K562 (cell line): Measurements from ENCODE around the gene CSTPP1. TPM values are rescaled to one million over a fixed set of nuclear protein-coding genes. Genes with fewer than 3 reads are reported as not detected.

Experiments used
- ATAC-seq: fragments of 200-7000 bp; cut with Tn5 transposase; 3 replicates; pipeline ENCODE4 v1.9.1; 2020; ENCODE audit warnings: moderate library complexity
- BruUV-seq: library from RNA; stranded (reverse); fragments of 400-500 nt; replicated peaks from 2 replicates; lab custom pipeline; 2021; lab: Mats Ljungman, UMichigan
- CTCF ChIA-PET: fragments of 300-600 bp; formaldehyde crosslinking; extraction: SDS; loops from one replicate; lab custom pipeline; 2021; ENCODE audit warnings: low intra/inter-chr PET ratio; lab: Yijun Ruan, JAX
- POLR2A ChIA-PET: fragments of 300-600, 350-650 bp; sonication (Branson Sonifier 250); formaldehyde crosslinking; extraction: SDS; loops from one replicate; lab custom pipeline; 2021; ENCODE audit warnings: antibody characterized with exemption, inconsistent platforms; lab: Yijun Ruan, JAX
- DNase-seq, 4 experiments: peaks; one replicate each; pipeline versions ENCODE4 v3.0.0 to v3.0.0-alpha.2; 2011 to 2018; ENCODE audit warnings: low spot score in 3 of 4, mixed read lengths in 3 of 4; ENCODE audit errors: extremely low read depth in 1 of 4
- FAIRE-seq: peaks from 2 replicates; lab custom pipeline; 2011; peaks lifted over from hg19 to GRCh38; lab: Jason Lieb, UNC
- H2AFZ ChIP-seq: 2 replicates; pipeline ENCODE4 v1.6.0; 2011; ENCODE audit warnings: low read depth, low read length, control low read depth, inconsistent platforms
- H3K27ac ChIP-seq: fragments of 200-600 bp; 3 replicates; pipeline ENCODE4 v1.8.0; 2011; ENCODE audit warnings: low read depth, mild to moderate bottlenecking, control low read depth, inconsistent platforms, low read length, moderate library complexity, mixed read lengths; ENCODE audit errors: extremely low read depth
- H3K27me3 ChIP-seq, 2 experiments: fragments of 300-600 bp in 1 of 2; 2 replicates in 1 of 2; 3 replicates in 1 of 2; pipeline versions ENCODE4 v1.6.0 to v1.8.0; 2011; ENCODE audit warnings: inconsistent platforms in 2 of 2, low read length in 2 of 2, mild to moderate bottlenecking in 1 of 2, mixed read lengths in 1 of 2, moderate library complexity in 1 of 2; ENCODE audit not compliant: control insufficient read depth in 2 of 2, insufficient read depth in 2 of 2
- H3K36me3 ChIP-seq: fragments of 300-600 bp; 3 replicates; pipeline ENCODE4 v1.8.0; 2011; ENCODE audit warnings: mild to moderate bottlenecking, low read length, inconsistent platforms; ENCODE audit not compliant: control insufficient read depth, insufficient read depth
- H3K4me1 ChIP-seq, 2 experiments: fragments of 200-600 bp in 1 of 2; replicated peaks in 1 of 2; 2 replicates in 1 of 2; 3 replicates in 1 of 2; pipeline versions ENCODE4 v1.5.1 to v1.8.0; 2011; ENCODE audit warnings: inconsistent platforms in 2 of 2, low read length in 2 of 2, mild to moderate bottlenecking in 1 of 2, mixed read lengths in 1 of 2, moderate library complexity in 1 of 2; ENCODE audit not compliant: control insufficient read depth in 2 of 2, insufficient read depth in 2 of 2
- H3K4me2 ChIP-seq: 2 replicates; pipeline ENCODE4 v1.6.1; 2011; ENCODE audit warnings: low read length, control low read depth, inconsistent platforms, mixed read lengths; ENCODE audit not compliant: insufficient read depth
- H3K4me3 ChIP-seq: fragments of 200-600 bp; sonication (generic), shearing (Covaris generic); 2 replicates; pipeline ENCODE4 v1.5.1; 2016; ENCODE audit warnings: control low read depth, inconsistent platforms
- H3K79me2 ChIP-seq: fragments of 200-600 bp; 3 replicates; pipeline ENCODE4 v1.8.0; 2011; ENCODE audit warnings: low read length, inconsistent platforms; ENCODE audit not compliant: control insufficient read depth, insufficient read depth
- H3K9ac ChIP-seq, 2 experiments: 2 replicates each; pipeline versions ENCODE4 v1.6.0 to v1.6.1; 2011; ENCODE audit warnings: low read depth in 2 of 2, low read length in 2 of 2, control low read depth in 1 of 2, inconsistent platforms in 1 of 2, mild to moderate bottlenecking in 1 of 2, mixed read lengths in 1 of 2; ENCODE audit not compliant: insufficient read depth in 1 of 2
- H3K9me1 ChIP-seq: one replicate; pipeline ENCODE4 v1.6.0; 2011; ENCODE audit warnings: inconsistent platforms, mild to moderate bottlenecking, low read length, moderate library complexity; ENCODE audit not compliant: control insufficient read depth, insufficient read depth
- H3K9me3 ChIP-seq: replicated peaks from 2 replicates; pipeline ENCODE4 v1.5.1; 2011; ENCODE audit warnings: low read depth, low read length, inconsistent platforms; ENCODE audit not compliant: control insufficient read depth, insufficient read depth
- H4K20me1 ChIP-seq: replicated peaks from 2 replicates; pipeline ENCODE4 v1.6.1; 2011; ENCODE audit warnings: low read length, inconsistent platforms, mixed read lengths; ENCODE audit not compliant: control insufficient read depth, insufficient read depth
- DPF2 ChIP-seq: fragments of 450-650 bp; IDR thresholded peaks from 2 replicates; pipeline ENCODE4 v1.6.1; 2016
- HDAC2 ChIP-seq: fragments of 450-650 bp; IDR thresholded peaks from 2 replicates; pipeline ENCODE4 v1.6.1; 2016; ENCODE audit warnings: mild to moderate bottlenecking
- HMGN3 ChIP-seq: IDR thresholded peaks from 2 replicates; pipeline ENCODE4 v1.6.1; 2011; ENCODE audit warnings: borderline replicate concordance, low read depth, mild to moderate bottlenecking, mixed read lengths, low read length; ENCODE audit not compliant: insufficient read length; ENCODE audit errors: extremely low read depth
- MAZ ChIP-seq, 2 experiments: fragments of 450-650 bp in 1 of 2; sonication (generic) in 1 of 2; formaldehyde crosslinking; IDR thresholded peaks in 1 of 2; conservative IDR thresholded peaks in 1 of 2; 2 replicates each; pipeline versions ENCODE4 v1.4.0 to v1.5.0; 2020; ENCODE audit warnings: mild to moderate bottlenecking in 1 of 2, missing genetic modification reagents in 1 of 2
- MEIS2 ChIP-seq: fragments of 450-650 bp; IDR thresholded peaks from 2 replicates; pipeline ENCODE4 v1.6.1; 2014; ENCODE audit warnings: mild to moderate bottlenecking; ENCODE audit not compliant: partially characterized antibody
- MLX ChIP-seq, 2 experiments: fragments of 450-650 bp in 1 of 2; sonication (generic) in 1 of 2; formaldehyde crosslinking; conservative IDR thresholded peaks; 2 replicates each; pipeline versions ENCODE4 v1.4.0 to v1.8.1; 2020 to 2022; ENCODE audit warnings: mild to moderate bottlenecking in 1 of 2, missing genetic modification reagents in 1 of 2
- PHB2 ChIP-seq: fragments of 450-650 bp; IDR thresholded peaks from 2 replicates; pipeline ENCODE4 v1.6.1; 2017; ENCODE audit warnings: low read depth
- PML ChIP-seq: IDR thresholded peaks from 2 replicates; pipeline ENCODE4 v1.6.1; 2012; ENCODE audit warnings: low read length, inconsistent platforms
- PREB ChIP-seq: sonication (generic); formaldehyde crosslinking; IDR thresholded peaks from 2 replicates; pipeline ENCODE4 v1.8.1; 2023; ENCODE audit warnings: mild to moderate bottlenecking, missing genetic modification reagents
- ZBTB17 ChIP-seq: fragments of 450-650 bp; formaldehyde crosslinking; IDR thresholded peaks from 2 replicates; pipeline ENCODE4 v1.4.0; 2020; ENCODE audit warnings: mild to moderate bottlenecking
- ZNF140 ChIP-seq: fragments of 250-450 bp; sonication (Bioruptor Pico); IDR thresholded peaks from 2 replicates; pipeline ENCODE4 v1.8.0; 2021; ENCODE audit warnings: moderate library complexity, mild to moderate bottlenecking, inconsistent platforms
- ZNF668 ChIP-seq: fragments of 250-450 bp; sonication (Bioruptor Pico); IDR thresholded peaks from 2 replicates; pipeline ENCODE4 v1.8.0; 2022; ENCODE audit warnings: mild to moderate bottlenecking, inconsistent platforms
- ZNF75A ChIP-seq: fragments of 450-650 bp; formaldehyde crosslinking; IDR thresholded peaks from 2 replicates; pipeline ENCODE4 v1.4.0; 2020; ENCODE audit warnings: mild to moderate bottlenecking
- WGBS: fragments of 100-300 bp; shearing (Covaris generic); methylation state at CpG from one replicate; pipeline ENCODE4 v1.1.6; 2016; ENCODE audit warnings: low coverage, mixed read lengths; ENCODE audit not compliant: insufficient coverage; ENCODE audit errors: missing lambda C conversion rate; 5-methylcytosine and 5-hydroxymethylcytosine counted together
- in situ Hi-C: fragments of 300-500 bp; cut with MboI; formaldehyde crosslinking; loops from 4 replicates; pipeline ENCODE4 v1.15.0; 2018; ENCODE audit warnings: inconsistent platforms, mixed read lengths
- intact Hi-C: fragments of 100-400 bp; cut with micrococcal nuclease; formaldehyde crosslinking; loops from 2 replicates; pipeline ENCODE4 v1.14.2; 2022
- polyA plus RNA-seq, 8 experiments: library from polyadenylated mRNA; depleted of rRNA in 4 of 8; stranded (reverse) in 5 of 8; unstranded in 3 of 8; fragments of >200 nt; fragmentation: Nextera tagmentation in 2 of 8; fragmentation: Illumina TruSeq in 1 of 8; extraction: Ambion mirVana in 2 of 8; extraction: Trizol in 1 of 8; gene quantifications; 2 replicates each; pipeline versions ENCODE4 v1.2.1 to v1.2.3, GENCODE V29; 2011 to 2014; ENCODE audit warnings: inconsistent platforms in 1 of 8, missing spikeins in 1 of 8
- total RNA-seq, 7 experiments: library from RNA; depleted of rRNA in 6 of 7; stranded (reverse); fragments of >200 nt in 6 of 7; fragmentation: Illumina TruSeq in 2 of 7; extraction: Trizol in 2 of 7; gene quantifications; 2 replicates each; pipeline versions ENCODE4 v1.2.1 to v1.2.3, GENCODE V29; 2011 to 2021; ENCODE audit warnings: low replicate concordance in 1 of 7

The CSTPP1 gene
- total and polyA plus RNA-seq, 9 of the 15 experiments (the other 6 are each of a cell fraction or from before 2014, with no cell fraction given): 6.5 to 17.8 (median 9.2) TPM

GRCh38 chr11:46979358-46979757, 42.8 kb downstream of the CSTPP1 start:
- Histone ChIP-seq H3K27me3 (no peaks in the 10 kb centered on the region), H3K79me2 (no peaks in the 10 kb centered on the region), H3K9me3 (no peaks in the 10 kb centered on the region), H3K9me1 (no peaks in the 10 kb centered on the region), H2AFZ (no peak overlapping the region), H3K4me3 (no peak overlapping the region), H3K36me3 (no peaks in the 10 kb centered on the region), H3K4me1 (peaks cover 0 to 12% of the 10 kb centered on the region in 2 experiments; a peak in 3 of 5 replicates), H3K4me2 (no peak overlapping the region), H3K27ac (no peak overlapping the region), H4K20me1 (no peaks in the 10 kb centered on the region), H3K9ac (no peak overlapping the region)
- FAIRE-seq: no peak
- DNase-seq: no peak
- CTCF ChIA-PET: no interaction called here
- intact Hi-C loops: no loop called here
- no peak for ATAC-seq
- in situ Hi-C loops: no loop called here
- 84% methylated on average over 5 of the region's 5 CpGs for whole genome bisulfite sequencing
- BruUV-seq: no TSS peak
- no peak for TF ChIP-seq MLX (CRISPR knock-in tag; conservative IDR thresholded peaks at IDR 0.05)
- no peak for TF ChIP-seq ZBTB17 (CRISPR knock-in tag)
- no peak for TF ChIP-seq PREB (CRISPR knock-in tag)
- no peak for TF ChIP-seq MEIS2
- TF ChIP-seq ZNF140 (CRISPR knock-in tag): no peak
- TF ChIP-seq PML: no peak
- TF ChIP-seq DPF2: no peak
- no peak for TF ChIP-seq PHB2
- TF ChIP-seq HDAC2: no peak
- TF ChIP-seq ZNF75A: no peak
- no peak for TF ChIP-seq HMGN3
- TF ChIP-seq MAZ (CRISPR knock-in tag; conservative IDR thresholded peaks at IDR 0.05 in 1 of 2, IDR thresholded peaks at IDR 0.05 in 1 of 2): no peak
- no peak for TF ChIP-seq ZNF668 (CRISPR knock-in tag)
- POLR2A ChIA-PET: interaction anchor here (0.7 kb wide), 1 partner anchor 19 kb away, joined by 3 read pairs; no protein-coding TSS in a partner anchor
